Measurements from ENCODE around the gene SLC22A6. TPM values are rescaled to one million over a fixed set of nuclear protein-coding genes. Genes with fewer than 3 reads are reported as not detected.

Gene SLC22A6

DNA sequence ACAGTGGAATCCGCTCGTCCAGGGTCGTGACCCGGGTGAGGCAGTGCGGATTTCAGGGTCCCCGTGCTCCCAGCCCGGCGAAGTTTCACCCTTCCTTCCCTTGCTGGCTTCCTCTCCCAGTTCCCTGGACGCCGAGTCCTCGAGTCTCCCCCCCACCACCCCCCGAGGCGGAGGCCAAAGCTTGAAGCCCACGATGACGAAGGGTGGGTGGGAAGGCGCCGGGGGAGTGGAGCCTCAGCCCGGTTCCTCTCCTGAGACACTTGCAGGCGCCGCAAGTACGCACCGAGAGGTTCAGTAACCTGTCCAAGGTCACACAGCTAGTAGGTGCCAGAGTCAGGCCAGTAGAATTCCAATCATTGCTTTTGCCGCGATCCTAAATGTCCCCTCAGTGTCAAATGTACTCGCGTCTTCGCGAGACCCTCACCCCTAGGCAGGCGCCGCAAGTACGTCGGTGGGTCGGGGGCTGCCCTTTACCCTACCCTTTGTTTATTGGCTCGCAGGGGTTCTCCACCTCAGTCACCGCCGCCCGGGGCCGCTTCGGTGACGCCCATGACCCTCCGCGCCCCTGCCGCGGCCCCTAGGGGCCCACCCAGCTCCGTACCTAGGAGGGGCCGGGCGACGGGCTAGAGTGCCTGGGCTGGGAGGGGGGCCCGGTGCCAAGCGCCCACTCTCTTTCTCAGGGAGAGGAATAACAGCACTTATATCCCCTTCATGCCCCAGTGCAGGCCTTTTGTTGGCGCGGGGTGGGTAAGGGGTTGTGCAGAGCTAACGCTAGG is 57.9 kb downstream of the SLC22A6 start:
- Histone ChIP-seq H2BK12ac (ENCODE audit: low read length in 2 of 2) (no peak overlapping the region), H2BK5ac (ENCODE audit: low read depth, low read length, poor library complexity, severe bottlenecking) (no peak overlapping the region), H3K9ac (ENCODE audit: low read length) (no peak overlapping the region), H3K4me3 (ENCODE audit: insufficient read depth in 1 of 2, low read depth in 1 of 2, low read length in 2 of 2) (peak overlapping the region in 1 of 2 experiments; percentile 67), H2BK15ac (ENCODE audit: low read depth, poor library complexity, severe bottlenecking) (no peak overlapping the region), H2AFZ (ENCODE audit: low read depth, low read length) (no peak overlapping the region), H2AK5ac (ENCODE audit: low read length, severe bottlenecking) (no peak overlapping the region), H3K23ac (ENCODE audit: low read length in 2 of 2) (peak overlapping the region in 1 of 2 experiments; percentile 63), H4K91ac (ENCODE audit: low read length) (no peak overlapping the region), H2BK120ac (ENCODE audit: low read depth, low read length) (no peak overlapping the region), H4K8ac (ENCODE audit: low read length) (no peak overlapping the region), H3K14ac (ENCODE audit: low read length in 2 of 2) (no peak overlapping the region), H3K36me3 (ENCODE audit: control insufficient read depth in 1 of 2, insufficient read depth in 2 of 2, low read depth in 1 of 2, low read length in 2 of 2) (no peaks in the 10 kb centered on the region), H3K4me2 (ENCODE audit: low read length, poor library complexity, severe bottlenecking) (peak overlapping the region; percentile 27), H3K79me1 (replicated peaks; ENCODE audit: low read length, poor library complexity, severe bottlenecking) (no peaks in the 10 kb centered on the region), H3K27me3 (ENCODE audit: control insufficient read depth in 1 of 2, insufficient read depth in 1 of 2, low read length in 2 of 2) (peaks cover 76 to 85% of the 10 kb centered on the region in 2 experiments), H3K18ac (ENCODE audit: low read depth in 1 of 2, low read length in 2 of 2) (no peak overlapping the region), H3K27ac (ENCODE audit: low read length, poor library complexity, severe bottlenecking) (no peak overlapping the region), H3K4ac (ENCODE audit: low read depth in 1 of 2, low read length in 2 of 2) (no peak overlapping the region), H3K9me3 (ENCODE audit: control insufficient read depth, low read length) (no peaks in the 10 kb centered on the region), H3K4me1 (ENCODE audit: control insufficient read depth, insufficient read depth, low read depth, low read length) (peaks cover 27% of the 10 kb centered on the region)
- WGBS: 7% methylated on average over 47 of the region's 53 CpGs
- DNase-seq: no peak

Small RNA genes within 50 kb of the gene (small RNA-seq; reads per million reads assigned to genes)
- not detected for gene RN7SL259P (ENCODE audit: low read depth)

Data from mesenchymal stem cell (in vitro differentiated cells and primary cell).